B cell (primary cell): ENCODE data around the gene DNAJC6. TPM values are rescaled to one million over a fixed set of nuclear protein-coding genes. Genes with fewer than 3 reads are reported as not detected.

Source experiments
- ATAC-seq: fragments of 200-7000 bp; cut with Tn5 transposase; one replicate; pipeline ENCODE4 v1.10.0; 2021; ENCODE audit warnings: low read depth, mild to moderate bottlenecking, moderate number of reproducible peaks, moderate library complexity
- CTCF ChIA-PET: fragments of 350-600 bp; sonication (Branson Sonifier 250); formaldehyde crosslinking; loops from one replicate; lab custom pipeline; 2021; ENCODE audit warnings: antibody characterized with exemption, inconsistent platforms; lab: Charles Lee
- POLR2A ChIA-PET: fragments of 350-600 bp; sonication (Branson Sonifier 250); formaldehyde crosslinking; loops from one replicate; lab custom pipeline; 2021; ENCODE audit warnings: antibody characterized with exemption; lab: Charles Lee
- DNase-seq: peaks from one replicate; pipeline ENCODE4 v3.0.0; 2013
- H2AFZ ChIP-seq: 2 replicates; pipeline ENCODE4 v1.6.1; 2012; ENCODE audit warnings: mild to moderate bottlenecking, low read depth, low read length; ENCODE audit not compliant: insufficient read depth, poor library complexity, severe bottlenecking
- H3K27ac ChIP-seq, 2 donors: 1 replicate in 1 of 2; 2 replicates in 1 of 2; pipeline ENCODE4 v1.5.1; 2012 to 2013; ENCODE audit warnings: low read length in 2 of 2, mild to moderate bottlenecking in 2 of 2, moderate library complexity in 1 of 2
- H3K27me3 ChIP-seq, 4 experiments: fragments of 200-600 bp in 1 of 4; sonication (generic) in 1 of 4; replicated peaks in 1 of 4; 1 replicate in 2 of 4; 2 replicates in 2 of 4; pipeline versions ENCODE4 v1.6.1 to v1.7.0; 2013 to 2016; ENCODE audit warnings: low read length in 3 of 4, mild to moderate bottlenecking in 2 of 4, mixed read lengths in 1 of 4, moderate library complexity in 1 of 4; ENCODE audit not compliant: insufficient read depth in 4 of 4, control insufficient read depth in 3 of 4; ENCODE audit errors: control extremely low read depth in 1 of 4
- H3K36me3 ChIP-seq, 2 experiments: replicated peaks in 1 of 2; 1 replicate in 1 of 2; 2 replicates in 1 of 2; pipeline versions ENCODE4 v1.6.1 to v1.7.1; 2013; ENCODE audit warnings: low read length in 1 of 2; ENCODE audit not compliant: insufficient read depth in 2 of 2, control insufficient read depth in 1 of 2; ENCODE audit errors: control extremely low read depth in 1 of 2, extremely low read depth in 1 of 2
- H3K4me1 ChIP-seq, 2 donors: fragments of 200-600 bp in 1 of 2; sonication (generic) in 1 of 2; 1 replicate in 1 of 2; 2 replicates in 1 of 2; pipeline versions ENCODE4 v1.5.1 to v1.6.1; 2013 to 2017; ENCODE audit warnings: low read length in 2 of 2; ENCODE audit not compliant: control insufficient read depth in 2 of 2, insufficient read depth in 2 of 2
- H3K4me2 ChIP-seq: replicated peaks from 2 replicates; pipeline ENCODE3; 2012; ENCODE audit warnings: mild to moderate bottlenecking, low read depth, low read length; ENCODE audit not compliant: poor library complexity, severe bottlenecking
- H3K4me3 ChIP-seq, 5 experiments: fragments of 200-600 bp in 1 of 5; sonication (generic) in 1 of 5; 1 replicate in 3 of 5; 2 replicates in 2 of 5; pipeline versions ENCODE4 v1.5.1 to v1.7.0; 2011 to 2016; ENCODE audit warnings: low read length in 4 of 5, mild to moderate bottlenecking in 4 of 5, low read depth in 2 of 5, control low read depth in 1 of 5, moderate library complexity in 1 of 5; ENCODE audit not compliant: insufficient read depth in 1 of 5; ENCODE audit errors: control extremely low read depth in 1 of 5, extremely low read depth in 1 of 5
- H3K79me2 ChIP-seq: fragments of 200-600 bp; sonication (generic); one replicate; pipeline ENCODE4 v1.6.0; 2016; ENCODE audit warnings: low read length; ENCODE audit not compliant: control insufficient read depth, insufficient read depth
- H3K9ac ChIP-seq: fragments of 200-600 bp; sonication (generic); 2 replicates; pipeline ENCODE4 v1.6.1; 2017; ENCODE audit warnings: mild to moderate bottlenecking, low read length, moderate library complexity
- H3K9me3 ChIP-seq, 3 donors: one replicate each; pipeline versions ENCODE4 v1.6.1 to v1.7.1; 2013; ENCODE audit warnings: low read length in 2 of 3; ENCODE audit not compliant: control insufficient read depth in 2 of 3, insufficient read depth in 1 of 3; ENCODE audit errors: control extremely low read depth in 1 of 3
- H4K20me1 ChIP-seq: 2 replicates; pipeline ENCODE4 v1.6.0; 2012; ENCODE audit warnings: mild to moderate bottlenecking, low read length; ENCODE audit not compliant: insufficient read depth, control insufficient read depth, poor library complexity, severe bottlenecking
- H3K27ac Mint-ChIP-seq: one replicate; pipeline ENCODE4 v1.8.0; 2021; ENCODE audit warnings: mixed read lengths
- H3K27me3 Mint-ChIP-seq: one replicate; pipeline ENCODE4 v1.8.0; 2021; ENCODE audit warnings: mixed read lengths
- H3K4me1 Mint-ChIP-seq: one replicate; pipeline ENCODE4 v1.8.0; 2021; ENCODE audit warnings: mixed read lengths
- H3K4me3 Mint-ChIP-seq: one replicate; pipeline ENCODE4 v1.8.0; 2021; ENCODE audit warnings: mixed read lengths
- H3K9me3 Mint-ChIP-seq: one replicate; pipeline ENCODE4 v1.8.0; 2022; ENCODE audit warnings: mixed read lengths; ENCODE audit not compliant: insufficient read depth
- EZH2 ChIP-seq: IDR thresholded peaks from 2 replicates; pipeline ENCODE4 v1.6.1; 2012; ENCODE audit warnings: borderline replicate concordance, low read depth, mild to moderate bottlenecking, moderate library complexity, low read length; ENCODE audit not compliant: insufficient read depth, poor library complexity, severe bottlenecking
- WGBS: methylation state at CpG from one replicate; pipeline ENCODE4 v1.1.5; 2013; ENCODE audit warnings: missing lambda C conversion rate; ENCODE audit not compliant: insufficient coverage; 5-methylcytosine and 5-hydroxymethylcytosine counted together
- intact Hi-C: fragments of 100-400 bp; cut with micrococcal nuclease; formaldehyde crosslinking; loops from one replicate; pipeline ENCODE4 v1.10.0; 2022
- polyA plus RNA-seq: library from polyadenylated mRNA; depleted of rRNA; stranded (reverse); fragments of >200 nt; gene quantifications from 2 replicates; pipeline ENCODE4 v1.2.3, GENCODE V29; 2012
- total RNA-seq, 2 donors: library from RNA; stranded (reverse); fragments of 120-200 nt in 1 of 2; gene quantifications; 1 replicate in 1 of 2; 2 replicates in 1 of 2; pipeline versions ENCODE4 v1.2.3 to v1.2.4, GENCODE V29; 2013 to 2022
- TF ChIP-seq, protein P1 (sequence below): fragments of 200-600 bp; IDR thresholded peaks from one replicate; pipeline ENCODE4 v1.8.0; 2022; ENCODE audit warnings: antibody characterized with exemption, mild to moderate bottlenecking

DNAJC6 gene
- total and polyA plus RNA-seq, 2 donors (not counting 1 experiment from before 2014, with no cell fraction given), result 0.12 to 0.69 TPM

DNA sequence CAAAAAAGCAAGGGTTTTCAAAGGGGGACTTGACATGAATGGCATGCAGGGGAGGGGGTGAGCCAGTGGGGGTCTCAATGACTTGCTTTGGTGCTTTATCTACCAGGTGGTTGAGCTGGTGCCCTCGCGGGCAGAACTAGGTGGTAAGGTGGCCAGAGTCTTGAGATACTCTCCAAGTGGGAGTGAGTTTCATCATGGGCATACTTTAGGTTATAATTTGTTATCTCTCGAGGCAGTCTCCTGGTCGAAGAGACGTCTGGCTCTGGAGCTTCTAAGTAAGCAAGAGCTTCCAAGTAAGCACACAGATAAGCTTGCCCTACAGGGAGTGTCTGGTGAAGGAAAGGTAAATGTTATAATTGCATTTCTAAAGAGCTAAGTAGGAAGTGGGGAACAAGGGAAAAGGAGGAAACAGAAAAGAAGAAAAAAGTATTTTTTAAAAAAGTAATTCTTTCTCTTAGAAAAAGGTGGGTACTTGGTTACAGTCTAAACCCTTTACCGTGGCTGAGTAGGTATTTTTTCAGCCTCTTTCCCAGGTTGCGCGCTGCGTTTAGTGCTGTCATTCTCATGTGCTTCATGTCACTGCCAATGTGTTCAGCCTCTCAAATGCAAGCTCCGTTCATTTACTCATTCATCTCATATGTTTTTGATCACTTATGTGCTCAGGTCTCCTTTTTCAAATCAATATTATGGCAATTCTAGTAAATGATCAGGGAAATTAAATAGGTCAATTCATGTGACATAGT is 31.6 kb upstream of the DNAJC6 start:
- H3K9me3 ChIP-seq, result no peaks in the 10 kb centered on the region
- DNase-seq (no peak), ATAC-seq (no peak)
- ChIA-PET POLR2A (no interaction called here), CTCF (no interaction called here)
- TF ChIP-seq EZH2, result no peak
- TF ChIP-seq, protein P1, sequence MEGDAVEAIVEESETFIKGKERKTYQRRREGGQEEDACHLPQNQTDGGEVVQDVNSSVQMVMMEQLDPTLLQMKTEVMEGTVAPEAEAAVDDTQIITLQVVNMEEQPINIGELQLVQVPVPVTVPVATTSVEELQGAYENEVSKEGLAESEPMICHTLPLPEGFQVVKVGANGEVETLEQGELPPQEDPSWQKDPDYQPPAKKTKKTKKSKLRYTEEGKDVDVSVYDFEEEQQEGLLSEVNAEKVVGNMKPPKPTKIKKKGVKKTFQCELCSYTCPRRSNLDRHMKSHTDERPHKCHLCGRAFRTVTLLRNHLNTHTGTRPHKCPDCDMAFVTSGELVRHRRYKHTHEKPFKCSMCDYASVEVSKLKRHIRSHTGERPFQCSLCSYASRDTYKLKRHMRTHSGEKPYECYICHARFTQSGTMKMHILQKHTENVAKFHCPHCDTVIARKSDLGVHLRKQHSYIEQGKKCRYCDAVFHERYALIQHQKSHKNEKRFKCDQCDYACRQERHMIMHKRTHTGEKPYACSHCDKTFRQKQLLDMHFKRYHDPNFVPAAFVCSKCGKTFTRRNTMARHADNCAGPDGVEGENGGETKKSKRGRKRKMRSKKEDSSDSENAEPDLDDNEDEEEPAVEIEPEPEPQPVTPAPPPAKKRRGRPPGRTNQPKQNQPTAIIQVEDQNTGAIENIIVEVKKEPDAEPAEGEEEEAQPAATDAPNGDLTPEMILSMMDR, result no peak
- intact Hi-C loops, result no loop called here
- H3K4me3 Mint-ChIP-seq, result no peak overlapping the region
- H3K27ac Mint-ChIP-seq, result no peak overlapping the region
- no peaks in the 10 kb centered on the region for H3K4me1 ChIP-seq
- H3K4me3 ChIP-seq, result no peak overlapping the region
- H3K4me1 Mint-ChIP-seq, result no peaks in the 10 kb centered on the region
- WGBS, result 81% methylated on average over 7 of the region's 10 CpGs
- H4K20me1 ChIP-seq, result no peaks in the 10 kb centered on the region
- no peaks in the 10 kb centered on the region for H3K79me2 ChIP-seq
- no peak overlapping the region for H3K4me2 ChIP-seq
- no peak overlapping the region for H3K9ac ChIP-seq
- no peak overlapping the region for H3K27ac ChIP-seq
- H3K36me3 ChIP-seq, result no peaks in the 10 kb centered on the region
- peaks cover 24% of the 10 kb centered on the region for H3K27me3 Mint-ChIP-seq
- peaks cover 0 to 2% (median 0%) of the 10 kb centered on the region in 4 experiments for H3K27me3 ChIP-seq
- no peaks in the 10 kb centered on the region for H3K9me3 Mint-ChIP-seq
- no peak overlapping the region for H2AFZ ChIP-seq

- no peak overlapping the region for H3K4me2 ChIP-seq
- 92% methylated on average over 4 of the region's 5 CpGs for WGBS
- no peaks in the 10 kb centered on the region for H3K4me1 ChIP-seq
- H3K4me3 ChIP-seq, result no peak overlapping the region
- no peaks in the 10 kb centered on the region for H3K79me2 ChIP-seq
- no peak overlapping the region for H3K4me3 Mint-ChIP-seq
- no peaks in the 10 kb centered on the region for H3K4me1 Mint-ChIP-seq
- TF ChIP-seq, protein P1, result no peak
- TF ChIP-seq EZH2, result no peak
- no peak overlapping the region for H3K27ac ChIP-seq
- intact Hi-C loops, result no loop called here
- H3K36me3 ChIP-seq, result no peaks in the 10 kb centered on the region
- ATAC-seq (no peak), DNase-seq (no peak)
- no peaks in the 10 kb centered on the region for H3K9me3 Mint-ChIP-seq
- H4K20me1 ChIP-seq, result no peaks in the 10 kb centered on the region
- ChIA-PET CTCF (no interaction called here), POLR2A (no interaction called here)
- peaks cover 24% of the 10 kb centered on the region for H3K27me3 Mint-ChIP-seq
- H3K9me3 ChIP-seq, result no peaks in the 10 kb centered on the region
- no peak overlapping the region for H2AFZ ChIP-seq
- no peak overlapping the region for H3K27ac Mint-ChIP-seq
- H3K9ac ChIP-seq, result no peak overlapping the region
- H3K27me3 ChIP-seq, result peaks cover 0 to 2% (median 0%) of the 10 kb centered on the region in 4 experiments
Observed at GRCh38 chr1:65278376-65279069, 30.8 kb upstream of the DNAJC6 start.
